Nephron progenitor cell (in vitro differentiated cells): ENCODE data around the gene AGAP1.
A peak's percentile ranks its signal among the peaks of the same experiment; 100 is the strongest.

Experiments
- DNase-seq: peaks from one replicate; pipeline ENCODE4 v3.0.0; 2021
- H3K27ac Mint-ChIP-seq: 2 replicates; pipeline ENCODE4 v1.8.0; 2021; ENCODE audit warnings: mild to moderate bottlenecking, moderate library complexity, mixed read lengths
- H3K27me3 Mint-ChIP-seq: 2 replicates; pipeline ENCODE4 v1.8.0; 2021; ENCODE audit warnings: mild to moderate bottlenecking, low read depth, mixed read lengths; ENCODE audit not compliant: poor library complexity
- H3K36me3 Mint-ChIP-seq: 2 replicates; pipeline ENCODE4 v1.8.0; 2021; ENCODE audit warnings: low read depth, mixed read lengths
- H3K4me1 Mint-ChIP-seq: 2 replicates; pipeline ENCODE4 v1.8.0; 2021; ENCODE audit warnings: mixed read lengths
- H3K4me3 Mint-ChIP-seq: 2 replicates; pipeline ENCODE4 v1.8.0; 2021; ENCODE audit warnings: mild to moderate bottlenecking, moderate library complexity, mixed read lengths
- H3K9me3 Mint-ChIP-seq: 2 replicates; pipeline ENCODE4 v1.8.0; 2021; ENCODE audit warnings: mild to moderate bottlenecking, moderate library complexity, mixed read lengths
- TF ChIP-seq, protein P1 (sequence below): fragments of 200-600 bp; sonication (generic); IDR thresholded peaks from 2 replicates; pipeline ENCODE4 v1.5.0; 2021; ENCODE audit warnings: antibody characterized with exemption

The AGAP1 gene

GRCh38 chr2:235595422-235596010 lies 101.7 kb downstream of the AGAP1 start:
- Mint-ChIP-seq H3K36me3 (peaks cover under 1% of the 10 kb centered on the region), H3K4me3 (no peak overlapping the region), H3K4me1 (peaks cover 39% of the 10 kb centered on the region), H3K27me3 (peaks cover 6% of the 10 kb centered on the region), H3K27ac (no peak overlapping the region), H3K9me3 (no peaks in the 10 kb centered on the region)
- TF ChIP-seq, protein P1, sequence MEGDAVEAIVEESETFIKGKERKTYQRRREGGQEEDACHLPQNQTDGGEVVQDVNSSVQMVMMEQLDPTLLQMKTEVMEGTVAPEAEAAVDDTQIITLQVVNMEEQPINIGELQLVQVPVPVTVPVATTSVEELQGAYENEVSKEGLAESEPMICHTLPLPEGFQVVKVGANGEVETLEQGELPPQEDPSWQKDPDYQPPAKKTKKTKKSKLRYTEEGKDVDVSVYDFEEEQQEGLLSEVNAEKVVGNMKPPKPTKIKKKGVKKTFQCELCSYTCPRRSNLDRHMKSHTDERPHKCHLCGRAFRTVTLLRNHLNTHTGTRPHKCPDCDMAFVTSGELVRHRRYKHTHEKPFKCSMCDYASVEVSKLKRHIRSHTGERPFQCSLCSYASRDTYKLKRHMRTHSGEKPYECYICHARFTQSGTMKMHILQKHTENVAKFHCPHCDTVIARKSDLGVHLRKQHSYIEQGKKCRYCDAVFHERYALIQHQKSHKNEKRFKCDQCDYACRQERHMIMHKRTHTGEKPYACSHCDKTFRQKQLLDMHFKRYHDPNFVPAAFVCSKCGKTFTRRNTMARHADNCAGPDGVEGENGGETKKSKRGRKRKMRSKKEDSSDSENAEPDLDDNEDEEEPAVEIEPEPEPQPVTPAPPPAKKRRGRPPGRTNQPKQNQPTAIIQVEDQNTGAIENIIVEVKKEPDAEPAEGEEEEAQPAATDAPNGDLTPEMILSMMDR, result peak; percentile 87
- peak; percentile 76 for DNase-seq

- Mint-ChIP-seq H3K4me3 (no peak overlapping the region), H3K9me3 (peaks cover 3% of the 10 kb centered on the region), H3K36me3 (peaks cover 5% of the 10 kb centered on the region), H3K4me1 (peaks cover 45% of the 10 kb centered on the region), H3K27me3 (peaks cover 6% of the 10 kb centered on the region), H3K27ac (no peak overlapping the region)
- TF ChIP-seq, protein P1, result no peak
- DNase-seq, result no peak
Measured at GRCh38 chr2:235596272-235596671, 102.4 kb downstream of the AGAP1 start.

GRCh38 chr2:235597081-235597615 lies 103.3 kb downstream of the AGAP1 start:
- peaks cover 6% of the 10 kb centered on the region for H3K27me3 Mint-ChIP-seq
- H3K27ac Mint-ChIP-seq, result no peak overlapping the region
- no peak overlapping the region for H3K4me3 Mint-ChIP-seq
- peaks cover 11% of the 10 kb centered on the region for H3K36me3 Mint-ChIP-seq
- H3K9me3 Mint-ChIP-seq, result peaks cover 9% of the 10 kb centered on the region
- peaks cover 42% of the 10 kb centered on the region for H3K4me1 Mint-ChIP-seq
- TF ChIP-seq, protein P1, result no peak
- no peak for DNase-seq

GRCh38 chr2:235598026-235598425 lies 104.2 kb downstream of the AGAP1 start:
- no peak overlapping the region for H3K4me3 Mint-ChIP-seq
- no peak overlapping the region for H3K27ac Mint-ChIP-seq
- TF ChIP-seq, protein P1, result no peak
- H3K27me3 Mint-ChIP-seq, result peaks cover 6% of the 10 kb centered on the region
- DNase-seq, result no peak
- peaks cover 18% of the 10 kb centered on the region for H3K36me3 Mint-ChIP-seq
- peaks cover 17% of the 10 kb centered on the region for H3K9me3 Mint-ChIP-seq
- peaks cover 46% of the 10 kb centered on the region for H3K4me1 Mint-ChIP-seq

DNA sequence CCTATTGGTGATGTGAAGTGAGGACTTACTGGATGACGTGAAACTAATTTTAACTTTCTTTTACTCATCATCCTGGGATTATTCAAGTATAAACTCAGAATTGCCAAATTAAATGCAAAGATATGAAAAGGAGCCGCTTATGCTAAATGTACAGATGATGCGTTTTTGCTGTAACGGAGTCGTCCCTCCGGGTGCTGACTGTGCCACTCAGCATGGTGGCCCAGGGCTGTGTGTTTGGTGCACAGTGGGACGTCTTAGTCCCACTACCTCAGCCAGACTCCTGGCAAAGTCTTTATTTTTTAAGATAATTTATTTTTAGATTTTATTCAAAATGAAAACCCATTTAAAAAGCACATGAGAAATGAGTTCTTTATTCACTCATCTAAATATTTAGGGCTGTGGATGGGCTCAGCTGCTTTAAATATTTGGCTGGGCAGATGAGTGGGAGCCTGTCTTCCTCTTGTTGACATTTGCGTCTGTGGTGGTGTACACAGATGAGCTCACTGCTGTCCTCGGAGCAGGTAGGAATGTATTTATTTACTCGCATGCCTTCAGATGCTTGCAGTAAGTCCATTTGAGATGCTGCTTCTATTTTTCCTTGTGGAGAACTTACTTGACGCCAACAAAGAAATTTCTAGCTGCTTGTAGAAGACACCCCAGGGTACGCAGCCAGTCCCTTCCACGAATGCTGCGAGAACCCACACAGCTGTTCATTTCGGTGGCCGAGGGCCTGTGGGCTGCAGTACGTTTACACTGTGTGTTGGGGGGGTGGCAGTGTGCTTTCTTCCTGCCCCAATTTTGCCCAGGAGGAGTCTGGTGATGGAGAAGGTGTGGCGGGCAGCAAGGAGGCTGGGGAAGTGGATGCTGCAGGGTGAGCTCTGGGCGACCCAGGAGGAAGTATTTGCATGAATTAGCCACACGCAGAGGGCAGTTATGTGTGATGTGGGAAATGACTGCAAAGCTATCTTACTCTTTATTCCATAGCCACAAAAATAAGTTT lies 105.0 kb downstream of the AGAP1 start:
- Mint-ChIP-seq H3K27me3 (peaks cover 6% of the 10 kb centered on the region), H3K4me1 (peaks cover 46% of the 10 kb centered on the region), H3K36me3 (peaks cover 26% of the 10 kb centered on the region), H3K27ac (no peak overlapping the region), H3K4me3 (no peak overlapping the region), H3K9me3 (peaks cover 25% of the 10 kb centered on the region)
- DNase-seq, result no peak
- TF ChIP-seq, protein P1, result no peak
